Hematopoietic multipotent progenitor cell treated with erythropoietin and hydrocortisone succinate and interleukin-3 and kit ligand, for 6 days (in vitro differentiated cells): ENCODE results near the gene RNF227.
"Not testable (repeated sequence)": the region's sequence is repeated elsewhere in the genome, so short reads cannot be mapped to it uniquely, and the experiment has no call there.

ENCODE experiments used
- DNase-seq: peaks from one replicate; pipeline ENCODE4 v3.0.0-alpha.2; 2015

RNF227 gene

GRCh38 chr17:7887482-7888183 is 28.5 kb downstream of the RNF227 start:
- peak; percentile 97 for DNase-seq

- no peak for DNase-seq
These were observed 29.0 kb downstream of the RNF227 start for GRCh38 chr17:7887038-7887481.

GRCh38 chr17:7886227-7887037 is 29.7 kb downstream of the RNF227 start:
- peak; percentile 59 for DNase-seq

- DNase-seq = peak; percentile 77
These were observed 30.5 kb downstream of the RNF227 start for GRCh38 chr17:7885367-7886226.

- DNase-seq = peak; percentile 42
These were observed 31.3 kb downstream of the RNF227 start for GRCh38 chr17:7884581-7885366.

- peak; percentile 67 for DNase-seq
These were observed 32.2 kb downstream of the RNF227 start for GRCh38 chr17:7883781-7884386.

GRCh38 chr17:7882629-7883028 is 33.5 kb downstream of the RNF227 start:
- no peak for DNase-seq

GRCh38 chr17:7882068-7882467 is 34.0 kb downstream of the RNF227 start:
- DNase-seq = no peak

GRCh38 chr17:7881276-7882054 is 34.6 kb downstream of the RNF227 start:
- DNase-seq = peak; percentile 69

GRCh38 chr17:7880076-7880868 is 35.8 kb downstream of the RNF227 start:
- peak; percentile 44 for DNase-seq

GRCh38 chr17:7878234-7878633 is 37.9 kb downstream of the RNF227 start:
- no peak for DNase-seq

GRCh38 chr17:7875804-7876370 is 40.2 kb downstream of the RNF227 start:
- no peak for DNase-seq

GRCh38 chr17:7873051-7873450 is 43.0 kb downstream of the RNF227 start:
- no peak for DNase-seq

GRCh38 chr17:7867881-7868329 is 48.2 kb downstream of the RNF227 start:
- DNase-seq = peak; percentile 60

GRCh38 chr17:7864995-7865650 is 51.0 kb downstream of the RNF227 start:
- DNase-seq = no peak

- DNase-seq = not testable (repeated sequence)
These were observed 51.7 kb downstream of the RNF227 start for GRCh38 chr17:7864384-7864783.
